Gastrocnemius medialis (tissue), 4 donors: ENCODE measurements around the gene CEP83. TPM values are rescaled to one million over a fixed set of nuclear protein-coding genes. Genes with fewer than 3 reads are reported as not detected.

Experiments used
- ATAC-seq, 2 donors: fragments of 150-250 bp; one replicate each; pipeline ENCODE4 v1.9.1; 2016
- DNase-seq, 2 donors: peaks; one replicate each; pipeline ENCODE4 v3.0.0-alpha.2; 2019
- H3K27ac ChIP-seq, 4 donors: fragments of 200-600 bp; sonication (generic); 1 replicate in 1 of 4; 2 replicates in 3 of 4; pipeline ENCODE4 v1.5.1; 2016 to 2018; ENCODE audit warnings: mild to moderate bottlenecking in 2 of 4, moderate library complexity in 1 of 4
- H3K27me3 ChIP-seq, 3 donors: fragments of 200-600 bp; sonication (generic) in 2 of 3; 1 replicate in 1 of 3; 2 replicates in 2 of 3; pipeline versions ENCODE4 v1.5.1 to v1.6.0; 2016 to 2019; ENCODE audit warnings: mild to moderate bottlenecking in 1 of 3, moderate library complexity in 1 of 3
- H3K36me3 ChIP-seq, 2 donors: fragments of 200-600 bp; sonication (generic) in 1 of 2; one replicate each; pipeline ENCODE4 v1.5.1; 2017 to 2018
- H3K4me1 ChIP-seq, 2 donors: fragments of 200-600 bp; sonication (generic) in 1 of 2; one replicate each; pipeline ENCODE4 v1.5.1; 2016 to 2017; ENCODE audit warnings: mild to moderate bottlenecking in 2 of 2
- H3K4me3 ChIP-seq, 4 donors: fragments of 200-600 bp; sonication (generic) in 3 of 4; 1 replicate in 1 of 4; 2 replicates in 3 of 4; pipeline ENCODE4 v1.5.1; 2016 to 2019; ENCODE audit warnings: mild to moderate bottlenecking in 2 of 4
- H3K9me3 ChIP-seq, 3 donors: fragments of 200-600 bp; sonication (generic) in 2 of 3; 1 replicate in 1 of 3; 2 replicates in 2 of 3; pipeline ENCODE4 v1.5.1; 2016 to 2019
- CTCF ChIP-seq, 5 experiments: fragments of 450-650 bp in 3 of 5; fragments of 200-600 bp in 2 of 5; sonication (generic) in 2 of 5; IDR thresholded peaks in 4 of 5; conservative IDR thresholded peaks in 1 of 5; 1 replicate in 4 of 5; 2 replicates in 1 of 5; pipeline ENCODE4 v1.5.1; 2016 to 2019; ENCODE audit warnings: antibody characterized with exemption in 5 of 5, mild to moderate bottlenecking in 3 of 5, moderate library complexity in 3 of 5
- POLR2A ChIP-seq, 2 donors: fragments of 450-650 bp; IDR thresholded peaks; one replicate each; pipeline ENCODE4 v1.6.1; 2017; ENCODE audit warnings: antibody characterized with exemption in 2 of 2, mild to moderate bottlenecking in 2 of 2, moderate library complexity in 2 of 2
- in situ Hi-C, 4 donors: fragments of 200-750 bp; cut with MboI; loops; one replicate each; pipeline versions ENCODE4 v1.15.0 to v1.8.0; 2017; ENCODE audit warnings: low sequenced_read_pairs in 4 of 4
- intact Hi-C: fragments of 100-400 bp; cut with DNase I; formaldehyde crosslinking; loops from one replicate; pipeline ENCODE4 v1.15.1; 2023; ENCODE audit warnings: low total_unique reads
- total RNA-seq, 4 donors: library from RNA; depleted of rRNA; stranded (reverse); fragments of >200 nt; gene quantifications; one replicate each; pipeline versions ENCODE4 v1.1.0 to v1.2.3, GENCODE V29; 2016

Gene CEP83
- total RNA-seq, 4 donors from 2014 or later: 3.5 to 19.5 (median 11.2) TPM

- Histone ChIP-seq H3K36me3 (peaks cover 0 to 30% of the 10 kb centered on the region in 2 donors), H3K27ac (no peak overlapping the region), H3K27me3 (no peaks in the 10 kb centered on the region), H3K4me3 (no peak overlapping the region), H3K9me3 (no peaks in the 10 kb centered on the region), H3K4me1 (no peaks in the 10 kb centered on the region)
- TF ChIP-seq POLR2A (IDR thresholded peaks at IDR 0.05) (no peak), CTCF (IDR thresholded peaks at IDR 0.05 in 4 of 5, conservative IDR thresholded peaks at IDR 0.05 in 1 of 5) (no peak)
- no peak for DNase-seq
- in situ Hi-C loops: no loop called here
- ATAC-seq: no peak
- intact Hi-C loops: no loop called here
Measured at GRCh38 chr12:94312378-94312777, 147.3 kb downstream of the CEP83 start.

GRCh38 chr12:94309373-94309772, 150.3 kb downstream of the CEP83 start:
- in situ Hi-C loops: no loop called here
- no peaks in the 10 kb centered on the region for H3K27me3 ChIP-seq

GRCh38 chr12:94308612-94309011, 151.1 kb downstream of the CEP83 start:
- H3K36me3 ChIP-seq: peaks cover 0 to 40% of the 10 kb centered on the region in 2 donors
- no peak overlapping the region for H3K27ac ChIP-seq
- in situ Hi-C loops: no loop called here

More at GRCh38 chr12:94309373-94309772, 150.3 kb downstream of the CEP83 start:
- no peak overlapping the region for H3K4me3 ChIP-seq
- DNase-seq: no peak
- no peak overlapping the region for H3K27ac ChIP-seq
- H3K4me1 ChIP-seq: no peaks in the 10 kb centered on the region
- TF ChIP-seq POLR2A (IDR thresholded peaks at IDR 0.05) (no peak), CTCF (IDR thresholded peaks at IDR 0.05 in 4 of 5, conservative IDR thresholded peaks at IDR 0.05 in 1 of 5) (no peak)
- no peaks in the 10 kb centered on the region for H3K9me3 ChIP-seq
- intact Hi-C loops: no loop called here
- no peak for ATAC-seq
- peaks cover 0 to 40% of the 10 kb centered on the region in 2 donors for H3K36me3 ChIP-seq

GRCh38 chr12:94305130-94305957, 154.3 kb downstream of the CEP83 start:
- H3K27me3 ChIP-seq: no peaks in the 10 kb centered on the region
- TF ChIP-seq POLR2A (IDR thresholded peaks at IDR 0.05): no peak
- TF ChIP-seq CTCF (IDR thresholded peaks at IDR 0.05 in 4 of 5, conservative IDR thresholded peaks at IDR 0.05 in 1 of 5): no peak
- H3K4me1 ChIP-seq: no peaks in the 10 kb centered on the region
- no peak overlapping the region for H3K27ac ChIP-seq
- H3K4me3 ChIP-seq: no peak overlapping the region
- intact Hi-C loops: no loop called here
- in situ Hi-C loops: no loop called here
- no peak for ATAC-seq
- H3K36me3 ChIP-seq: peaks cover 0 to 39% of the 10 kb centered on the region in 2 donors
- no peaks in the 10 kb centered on the region for H3K9me3 ChIP-seq
- DNase-seq: no peak

More at GRCh38 chr12:94308612-94309011, 151.1 kb downstream of the CEP83 start:
- Histone ChIP-seq H3K4me3 (no peak overlapping the region), H3K27me3 (no peaks in the 10 kb centered on the region), H3K4me1 (no peaks in the 10 kb centered on the region), H3K9me3 (no peaks in the 10 kb centered on the region)
- intact Hi-C loops: no loop called here
- DNase-seq (no peak), ATAC-seq (no peak)
- no peak for TF ChIP-seq CTCF (IDR thresholded peaks at IDR 0.05 in 4 of 5, conservative IDR thresholded peaks at IDR 0.05 in 1 of 5)
- TF ChIP-seq POLR2A (IDR thresholded peaks at IDR 0.05): no peak
